GM21737 (cell line): Measurements from ENCODE around the gene ABHD5.

Experiments used
- ATAC-seq: cut with Tn5 transposase; IDR thresholded peaks from one replicate; pipeline ENCODE4 v1.9.1; 2021; ENCODE audit warnings: mild to moderate bottlenecking, moderate library complexity; ENCODE audit not compliant: unreplicated experiment

ABHD5 gene

GRCh38 chr3:43684944-43685343 is 5.8 kb upstream of the ABHD5 start:
- no peak for ATAC-seq

- no peak for ATAC-seq
These were observed 4.8 kb upstream of the ABHD5 start for GRCh38 chr3:43685921-43686320.

GRCh38 chr3:43686333-43686699 is 4.4 kb upstream of the ABHD5 start:
- ATAC-seq, result no peak

GRCh38 chr3:43686700-43687498 is 3.8 kb upstream of the ABHD5 start:
- ATAC-seq, result no peak

- ATAC-seq, result no peak
These were observed 3.3 kb upstream of the ABHD5 start for GRCh38 chr3:43687499-43687811.

GRCh38 chr3:43688245-43688650 is 2.5 kb upstream of the ABHD5 start:
- no peak for ATAC-seq

- ATAC-seq, result no peak
These were observed 1.6 kb upstream of the ABHD5 start for GRCh38 chr3:43689166-43689565.

GRCh38 chr3:43689766-43690399 is 855 bp upstream of the ABHD5 start:
- no peak for ATAC-seq

GRCh38 chr3:43691120-43691995 is 620 bp downstream of the ABHD5 start:
- ATAC-seq, result peak; percentile 41

- ATAC-seq, result no peak
These were observed 1.5 kb downstream of the ABHD5 start for GRCh38 chr3:43692085-43692855.

- ATAC-seq, result no peak
These were observed 2.2 kb downstream of the ABHD5 start for GRCh38 chr3:43692971-43693370.

GRCh38 chr3:43693594-43693993 is 2.9 kb downstream of the ABHD5 start:
- no peak for ATAC-seq

GRCh38 chr3:43695443-43695842 is 4.7 kb downstream of the ABHD5 start:
- ATAC-seq, result no peak

GRCh38 chr3:43695863-43696262 is 5.1 kb downstream of the ABHD5 start:
- ATAC-seq, result no peak

GRCh38 chr3:43696441-43696840 is 5.7 kb downstream of the ABHD5 start:
- ATAC-seq, result no peak

- ATAC-seq, result no peak
These were observed 6.1 kb downstream of the ABHD5 start for GRCh38 chr3:43696881-43697280.

- ATAC-seq, result peak; percentile 80
These were observed 9.1 kb downstream of the ABHD5 start for GRCh38 chr3:43699864-43700263.

- ATAC-seq, result no peak
These were observed 14.0 kb downstream of the ABHD5 start for GRCh38 chr3:43704697-43705096.

- ATAC-seq, result no peak
These were observed 15.6 kb downstream of the ABHD5 start for GRCh38 chr3:43706342-43706741.

GRCh38 chr3:43707266-43707665 is 16.5 kb downstream of the ABHD5 start:
- ATAC-seq, result no peak

GRCh38 chr3:43707998-43708397 is 17.3 kb downstream of the ABHD5 start:
- no peak for ATAC-seq
